Neural cell (in vitro differentiated cells): ENCODE data around the gene ATP2A2. TPM values are rescaled to one million over a fixed set of nuclear protein-coding genes. Genes with fewer than 3 reads are reported as not detected.
"Not testable (repeated sequence)": the region's sequence is repeated elsewhere in the genome, so short reads cannot be mapped to it uniquely, and the experiment has no call there.

ENCODE experiments used
- H2AFZ ChIP-seq: fragments of 200-600, 300-800 bp; sonication (generic), shearing (Covaris generic); 2 replicates; pipeline ENCODE4 v1.6.0; 2014; ENCODE audit warnings: low read depth, mild to moderate bottlenecking, antibody characterized with exemption, low read length, moderate library complexity
- H3F3A ChIP-seq: fragments of 200-600 bp; shearing (Covaris generic); 2 replicates; pipeline ENCODE4 v1.6.1; 2016; ENCODE audit warnings: mild to moderate bottlenecking, moderate library complexity, mixed read lengths, antibody characterized with exemption, low read length; ENCODE audit not compliant: insufficient read depth, poor library complexity, severe bottlenecking
- H3K27ac ChIP-seq: fragments of 200-600, 300-800 bp; sonication (generic), shearing (Covaris generic); 2 replicates; pipeline ENCODE4 v1.5.1; 2014; ENCODE audit warnings: mild to moderate bottlenecking, low read length, moderate library complexity
- H3K27me3 ChIP-seq: fragments of 300-800, 200-600 bp; sonication (generic), shearing (Covaris generic); 2 replicates; pipeline ENCODE4 v1.6.0; 2014; ENCODE audit warnings: mild to moderate bottlenecking, low read depth, low read length, moderate library complexity; ENCODE audit not compliant: insufficient read depth
- H3K36me3 ChIP-seq: fragments of 300-800, 200-600 bp; sonication (generic), shearing (Covaris generic); 2 replicates; pipeline ENCODE4 v1.5.1; 2014; ENCODE audit warnings: mild to moderate bottlenecking, antibody characterized with exemption, low read length, moderate library complexity; ENCODE audit not compliant: insufficient read depth
- H3K4me2 ChIP-seq: fragments of 300-800, 200-600 bp; sonication (generic), shearing (Covaris generic); 2 replicates; pipeline ENCODE4 v1.6.0; 2014; ENCODE audit warnings: mild to moderate bottlenecking, low read length
- H3K4me3 ChIP-seq: fragments of 300-800, 200-600 bp; sonication (generic), shearing (Covaris generic); 2 replicates; pipeline ENCODE4 v1.5.1; 2014; ENCODE audit warnings: mild to moderate bottlenecking, low read length, moderate library complexity
- H3K79me2 ChIP-seq: fragments of 200-600 bp; shearing (Covaris generic); replicated peaks from 2 replicates; pipeline ENCODE4 v1.6.0; 2014; ENCODE audit warnings: mild to moderate bottlenecking, low read length, moderate library complexity; ENCODE audit not compliant: insufficient read depth
- H3K9ac ChIP-seq: fragments of 300-800, 200-600 bp; sonication (generic), shearing (Covaris generic); 2 replicates; pipeline ENCODE4 v1.6.1; 2016; ENCODE audit warnings: mild to moderate bottlenecking, low read length, mixed read lengths
- H3K9me2 ChIP-seq: fragments of 200-600 bp; shearing (Covaris generic); 2 replicates; pipeline ENCODE4 v1.6.1; 2016; ENCODE audit warnings: mild to moderate bottlenecking, low read length, mixed read lengths; ENCODE audit not compliant: insufficient read depth
- H3K9me3 ChIP-seq: fragments of 200-600, 300-800 bp; sonication (generic), shearing (Covaris generic); 2 replicates; pipeline ENCODE4 v1.6.1; 2016; ENCODE audit warnings: mild to moderate bottlenecking, mixed run types, low read length, moderate library complexity, mixed read lengths
- H4K20me1 ChIP-seq: fragments of 200-600 bp; shearing (Covaris generic); 2 replicates; pipeline ENCODE4 v1.6.1; 2016; ENCODE audit warnings: mild to moderate bottlenecking, mixed run types; ENCODE audit not compliant: insufficient read depth
- EP300 ChIP-seq: fragments of 450-650 bp; conservative IDR thresholded peaks from 2 replicates; pipeline ENCODE4 v1.6.1; 2014; ENCODE audit warnings: antibody characterized with exemption, mild to moderate bottlenecking, moderate library complexity; ENCODE audit not compliant: poor library complexity, severe bottlenecking
- EZH2 ChIP-seq: fragments of 200-600, 300-800 bp; shearing (Covaris generic), sonication (generic); IDR thresholded peaks from 2 replicates; pipeline ENCODE4 v1.6.1; 2014; ENCODE audit warnings: antibody characterized with exemption, low read length, borderline replicate concordance, mild to moderate bottlenecking; ENCODE audit not compliant: insufficient read depth, poor library complexity, severe bottlenecking
- MXI1 ChIP-seq: fragments of 450-650 bp; conservative IDR thresholded peaks from 2 replicates; pipeline ENCODE4 v1.6.1; 2014; ENCODE audit warnings: antibody characterized with exemption, mild to moderate bottlenecking; ENCODE audit not compliant: poor library complexity, severe bottlenecking
- POLR2AphosphoS5 ChIP-seq: IDR thresholded peaks from 2 replicates; pipeline ENCODE4 v1.6.1; 2012
- RAD21 ChIP-seq: fragments of 450-650 bp; conservative IDR thresholded peaks from 2 replicates; pipeline ENCODE4 v1.6.1; 2014; ENCODE audit warnings: antibody characterized with exemption, mild to moderate bottlenecking, moderate library complexity
- SMC3 ChIP-seq: fragments of 450-650 bp; conservative IDR thresholded peaks from 2 replicates; pipeline ENCODE4 v1.6.1; 2014; ENCODE audit warnings: antibody characterized with exemption, mild to moderate bottlenecking, moderate library complexity; ENCODE audit not compliant: poor library complexity
- TAF1 ChIP-seq: IDR thresholded peaks from 2 replicates; pipeline ENCODE4 v1.6.1; 2012; ENCODE audit warnings: low read depth
- polyA plus RNA-seq: library from polyadenylated mRNA; depleted of rRNA; stranded (reverse); fragments of >200 nt; gene quantifications from 2 replicates; pipeline ENCODE4 v1.2.3, GENCODE V29; 2014
- TF ChIP-seq, protein P1 (sequence below): IDR thresholded peaks from 2 replicates; pipeline ENCODE4 v1.6.1; 2012; ENCODE audit warnings: borderline replicate concordance
- TF ChIP-seq, protein P2 (sequence below): fragments of 450-650 bp; IDR thresholded peaks from 2 replicates; pipeline ENCODE4 v1.5.1; 2014; ENCODE audit warnings: antibody characterized with exemption, mild to moderate bottlenecking, moderate library complexity; ENCODE audit not compliant: poor library complexity, severe bottlenecking

Gene ATP2A2
- polyA plus RNA-seq, 1 donor from 2014 or later, result 49.0 TPM

DNA sequence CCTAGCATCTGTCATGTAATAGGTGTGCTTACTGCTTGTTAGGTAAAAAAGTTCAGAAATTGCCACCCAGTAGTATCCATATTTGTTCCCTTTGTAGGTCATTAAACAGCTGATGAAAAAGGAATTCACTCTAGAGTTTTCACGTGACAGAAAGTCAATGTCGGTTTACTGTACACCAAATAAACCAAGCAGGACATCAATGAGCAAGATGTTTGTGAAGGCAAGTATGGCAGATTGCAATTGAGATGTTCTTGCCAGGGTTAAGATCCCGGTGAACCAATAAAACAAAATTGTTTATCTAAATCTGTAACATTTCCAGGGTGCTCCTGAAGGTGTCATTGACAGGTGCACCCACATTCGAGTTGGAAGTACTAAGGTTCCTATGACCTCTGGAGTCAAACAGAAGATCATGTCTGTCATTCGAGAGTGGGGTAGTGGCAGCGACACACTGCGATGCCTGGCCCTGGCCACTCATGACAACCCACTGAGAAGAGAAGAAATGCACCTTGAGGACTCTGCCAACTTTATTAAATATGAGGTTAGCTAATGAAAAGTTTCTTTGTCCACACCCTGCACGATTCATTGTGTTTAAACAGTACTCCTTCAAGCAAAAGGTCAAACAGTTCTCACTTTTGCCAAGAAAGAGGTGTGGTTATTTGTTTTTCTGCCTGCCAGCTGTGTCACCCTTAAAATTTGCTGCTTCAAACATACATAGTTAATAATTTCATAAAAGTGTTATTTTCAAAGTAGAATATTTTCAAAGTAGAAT is 58.3 kb downstream of the ATP2A2 start:
- H3K36me3 ChIP-seq, result peaks cover 13% of the 10 kb centered on the region
- no peaks in the 10 kb centered on the region for H4K20me1 ChIP-seq
- no peaks in the 10 kb centered on the region for H3K9me3 ChIP-seq
- H3K9ac ChIP-seq, result no peak overlapping the region
- H3K79me2 ChIP-seq, result no peaks in the 10 kb centered on the region
- H3K4me3 ChIP-seq, result no peak overlapping the region
- H3K9me2 ChIP-seq, result no peaks in the 10 kb centered on the region
- H3F3A ChIP-seq, result no peaks in the 10 kb centered on the region
- no peak overlapping the region for H3K27ac ChIP-seq
- no peak overlapping the region for H3K4me2 ChIP-seq
- no peak overlapping the region for H2AFZ ChIP-seq
- no peaks in the 10 kb centered on the region for H3K27me3 ChIP-seq
- no peak for TF ChIP-seq MXI1
- no peak for TF ChIP-seq TAF1
- TF ChIP-seq RAD21, result no peak
- no peak for TF ChIP-seq EZH2
- TF ChIP-seq, protein P1, sequence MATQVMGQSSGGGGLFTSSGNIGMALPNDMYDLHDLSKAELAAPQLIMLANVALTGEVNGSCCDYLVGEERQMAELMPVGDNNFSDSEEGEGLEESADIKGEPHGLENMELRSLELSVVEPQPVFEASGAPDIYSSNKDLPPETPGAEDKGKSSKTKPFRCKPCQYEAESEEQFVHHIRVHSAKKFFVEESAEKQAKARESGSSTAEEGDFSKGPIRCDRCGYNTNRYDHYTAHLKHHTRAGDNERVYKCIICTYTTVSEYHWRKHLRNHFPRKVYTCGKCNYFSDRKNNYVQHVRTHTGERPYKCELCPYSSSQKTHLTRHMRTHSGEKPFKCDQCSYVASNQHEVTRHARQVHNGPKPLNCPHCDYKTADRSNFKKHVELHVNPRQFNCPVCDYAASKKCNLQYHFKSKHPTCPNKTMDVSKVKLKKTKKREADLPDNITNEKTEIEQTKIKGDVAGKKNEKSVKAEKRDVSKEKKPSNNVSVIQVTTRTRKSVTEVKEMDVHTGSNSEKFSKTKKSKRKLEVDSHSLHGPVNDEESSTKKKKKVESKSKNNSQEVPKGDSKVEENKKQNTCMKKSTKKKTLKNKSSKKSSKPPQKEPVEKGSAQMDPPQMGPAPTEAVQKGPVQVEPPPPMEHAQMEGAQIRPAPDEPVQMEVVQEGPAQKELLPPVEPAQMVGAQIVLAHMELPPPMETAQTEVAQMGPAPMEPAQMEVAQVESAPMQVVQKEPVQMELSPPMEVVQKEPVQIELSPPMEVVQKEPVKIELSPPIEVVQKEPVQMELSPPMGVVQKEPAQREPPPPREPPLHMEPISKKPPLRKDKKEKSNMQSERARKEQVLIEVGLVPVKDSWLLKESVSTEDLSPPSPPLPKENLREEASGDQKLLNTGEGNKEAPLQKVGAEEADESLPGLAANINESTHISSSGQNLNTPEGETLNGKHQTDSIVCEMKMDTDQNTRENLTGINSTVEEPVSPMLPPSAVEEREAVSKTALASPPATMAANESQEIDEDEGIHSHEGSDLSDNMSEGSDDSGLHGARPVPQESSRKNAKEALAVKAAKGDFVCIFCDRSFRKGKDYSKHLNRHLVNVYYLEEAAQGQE, result no peak
- TF ChIP-seq EP300, result no peak
- no peak for TF ChIP-seq POLR2AphosphoS5
- TF ChIP-seq, protein P2, sequence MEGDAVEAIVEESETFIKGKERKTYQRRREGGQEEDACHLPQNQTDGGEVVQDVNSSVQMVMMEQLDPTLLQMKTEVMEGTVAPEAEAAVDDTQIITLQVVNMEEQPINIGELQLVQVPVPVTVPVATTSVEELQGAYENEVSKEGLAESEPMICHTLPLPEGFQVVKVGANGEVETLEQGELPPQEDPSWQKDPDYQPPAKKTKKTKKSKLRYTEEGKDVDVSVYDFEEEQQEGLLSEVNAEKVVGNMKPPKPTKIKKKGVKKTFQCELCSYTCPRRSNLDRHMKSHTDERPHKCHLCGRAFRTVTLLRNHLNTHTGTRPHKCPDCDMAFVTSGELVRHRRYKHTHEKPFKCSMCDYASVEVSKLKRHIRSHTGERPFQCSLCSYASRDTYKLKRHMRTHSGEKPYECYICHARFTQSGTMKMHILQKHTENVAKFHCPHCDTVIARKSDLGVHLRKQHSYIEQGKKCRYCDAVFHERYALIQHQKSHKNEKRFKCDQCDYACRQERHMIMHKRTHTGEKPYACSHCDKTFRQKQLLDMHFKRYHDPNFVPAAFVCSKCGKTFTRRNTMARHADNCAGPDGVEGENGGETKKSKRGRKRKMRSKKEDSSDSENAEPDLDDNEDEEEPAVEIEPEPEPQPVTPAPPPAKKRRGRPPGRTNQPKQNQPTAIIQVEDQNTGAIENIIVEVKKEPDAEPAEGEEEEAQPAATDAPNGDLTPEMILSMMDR, result no peak
- no peak for TF ChIP-seq SMC3

DNA sequence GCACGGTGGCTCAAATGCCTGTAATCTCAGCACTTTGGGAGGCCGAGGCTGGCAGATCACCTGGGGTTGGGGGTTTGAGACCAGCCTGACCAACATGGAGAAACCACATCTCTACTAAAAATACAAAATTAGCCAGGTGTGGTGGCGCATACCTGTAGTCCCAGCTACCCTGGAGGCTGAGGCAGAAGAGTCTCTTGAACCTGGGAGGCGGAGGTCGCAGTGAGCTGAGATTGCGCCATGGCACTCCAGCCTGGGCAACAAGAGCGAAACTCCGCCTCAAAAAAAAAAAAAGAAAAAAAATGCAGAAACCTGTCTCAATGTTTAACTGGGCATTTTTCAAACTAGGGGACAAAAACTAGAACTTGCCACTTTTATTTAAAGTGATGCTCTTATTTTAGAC is 59.2 kb downstream of the ATP2A2 start:
- not testable (repeated sequence) for H3K79me2 ChIP-seq, H3K9me3 ChIP-seq, H3K27ac ChIP-seq, H3F3A ChIP-seq, H3K4me2 ChIP-seq, H4K20me1 ChIP-seq, H3K9ac ChIP-seq, H2AFZ ChIP-seq, H3K4me3 ChIP-seq, H3K27me3 ChIP-seq, H3K9me2 ChIP-seq
- peaks cover 19% of the 10 kb centered on the region for H3K36me3 ChIP-seq
